Activated CD4-positive, alpha-beta T cell treated with anti-CD3 and anti-CD28 coated beads, Interleukin-10, Interleukin-2, amounts not matched to agents 100 ng/mL and 50 ng/mL, durations not matched to agents 16 hours and 8 hours (primary cell): ENCODE measurements around the gene SPTB.

Experiments used
- DNase-seq: peaks from one replicate; pipeline ENCODE4 v3.0.0-alpha.2; 2020

Gene SPTB

GRCh38 chr14:64723691-64724577 is 155.8 kb downstream of the SPTB start:
- DNase-seq = no peak

GRCh38 chr14:64722842-64723447 is 156.8 kb downstream of the SPTB start:
- peak; percentile 29 for DNase-seq

- DNase-seq = no peak
Observed at GRCh38 chr14:64721899-64722298, 157.8 kb downstream of the SPTB start.

GRCh38 chr14:64721391-64721791 is 158.3 kb downstream of the SPTB start:
- DNase-seq = no peak

- DNase-seq = no peak
Observed at GRCh38 chr14:64720131-64720576, 159.6 kb downstream of the SPTB start.

DNA sequence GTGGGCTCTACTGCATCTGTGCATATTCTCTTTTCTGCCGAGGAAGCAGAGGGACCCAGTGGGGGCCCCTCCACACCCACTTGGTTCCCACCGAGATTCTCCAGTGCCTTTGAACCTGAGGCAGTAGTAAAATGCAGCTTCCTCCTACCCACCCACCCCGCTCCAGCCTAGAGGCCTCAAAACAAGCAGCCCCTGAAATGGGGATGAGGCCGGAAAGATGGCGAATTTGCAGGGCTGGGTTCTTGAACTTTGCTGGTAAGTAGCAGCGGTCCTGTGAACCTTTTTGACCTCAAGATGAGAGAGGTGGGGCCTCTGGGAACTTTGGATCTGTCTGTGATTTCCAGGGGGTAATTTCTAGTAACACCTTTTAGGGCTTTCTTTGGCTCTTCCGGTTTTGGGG is 160.1 kb downstream of the SPTB start:
- DNase-seq = no peak

- no peak for DNase-seq
Observed at GRCh38 chr14:64718762-64719161, 160.9 kb downstream of the SPTB start.

DNA sequence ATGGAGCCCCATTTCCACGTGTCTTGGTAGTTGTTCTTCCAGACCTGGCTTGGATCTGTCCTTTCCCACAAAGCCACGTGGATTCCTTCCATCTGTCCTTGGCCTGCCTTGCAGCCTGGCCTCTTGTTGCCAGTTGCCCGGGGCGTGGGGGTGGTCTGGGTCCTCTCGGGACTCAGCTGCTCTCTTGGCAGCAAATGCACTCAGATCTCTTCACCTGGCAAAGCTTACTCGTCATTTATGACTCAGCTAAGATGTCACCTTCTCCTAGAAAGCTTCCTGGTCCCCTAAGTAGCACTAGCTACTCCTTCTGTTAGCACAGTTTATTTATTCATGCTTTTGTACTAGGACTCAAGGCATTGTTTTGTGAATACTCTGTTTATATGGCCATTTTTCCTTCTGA is 161.8 kb downstream of the SPTB start:
- no peak for DNase-seq

DNA sequence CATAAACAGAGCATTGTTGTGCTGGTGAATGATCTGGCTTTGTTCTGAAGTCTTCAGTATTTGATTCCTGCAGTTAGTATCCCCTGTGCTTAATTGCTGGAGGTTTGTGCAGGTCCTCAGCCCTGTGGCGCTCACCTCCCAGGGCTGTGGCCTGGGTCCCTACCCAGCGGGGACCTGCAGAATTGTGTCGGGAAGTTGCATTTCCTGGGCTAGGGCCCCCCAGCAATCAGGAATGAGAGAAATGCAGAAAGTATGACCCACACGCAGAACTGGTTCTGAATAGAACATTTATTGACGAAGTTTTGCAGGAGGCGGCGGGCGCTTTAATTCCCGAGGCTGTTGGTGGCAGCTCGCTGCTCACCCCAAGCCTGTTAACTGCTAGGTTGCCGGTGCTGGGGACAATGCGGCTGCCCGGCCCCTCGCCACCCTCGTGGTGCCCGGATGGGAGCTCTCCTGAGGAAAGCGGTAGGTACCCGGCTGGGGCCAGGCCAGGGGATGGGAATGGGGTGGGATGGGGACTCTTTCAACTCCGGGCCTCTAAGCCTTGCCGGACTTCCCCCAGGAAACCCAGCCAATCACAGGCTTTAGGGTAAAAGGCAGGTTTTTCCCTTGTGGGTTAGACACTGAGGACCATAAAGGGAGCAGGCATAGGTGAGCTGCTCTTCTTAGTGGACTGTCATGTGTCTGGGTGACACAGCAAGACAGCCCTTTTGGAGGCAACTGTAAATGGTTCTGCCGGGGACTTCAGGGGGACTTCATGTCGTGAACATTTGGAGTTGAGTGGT is 163.9 kb downstream of the SPTB start:
- no peak for DNase-seq

GRCh38 chr14:64715146-64715627 is 164.5 kb downstream of the SPTB start:
- no peak for DNase-seq

DNA sequence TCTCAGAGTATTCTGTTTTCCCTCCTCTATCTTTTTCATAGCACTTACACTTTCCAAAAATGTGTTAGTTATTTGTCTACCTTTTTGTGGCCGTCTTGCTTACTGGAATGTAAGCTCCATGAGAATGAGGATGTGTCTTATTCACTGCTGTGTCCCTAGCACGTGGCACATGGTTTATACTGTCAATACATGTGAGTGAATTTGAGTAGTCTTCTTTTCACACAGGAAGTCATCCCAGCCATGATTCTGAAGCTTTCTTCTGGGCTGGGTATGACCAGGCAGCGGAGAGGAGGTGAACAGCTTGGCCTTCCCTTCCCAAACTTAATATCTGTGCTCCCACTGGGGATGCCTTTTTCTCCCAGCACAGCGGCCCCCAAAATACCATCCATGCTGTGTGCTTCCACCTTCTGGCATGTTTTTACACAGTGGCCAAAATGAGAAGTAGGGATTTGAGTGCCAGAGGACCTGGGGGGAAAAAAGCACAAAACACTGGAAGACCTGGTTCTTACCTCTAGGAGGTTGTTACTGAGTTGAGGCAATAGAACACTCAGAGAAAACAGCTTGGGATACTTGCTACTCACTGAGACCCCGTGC is 165.2 kb downstream of the SPTB start:
- DNase-seq = no peak

DNA sequence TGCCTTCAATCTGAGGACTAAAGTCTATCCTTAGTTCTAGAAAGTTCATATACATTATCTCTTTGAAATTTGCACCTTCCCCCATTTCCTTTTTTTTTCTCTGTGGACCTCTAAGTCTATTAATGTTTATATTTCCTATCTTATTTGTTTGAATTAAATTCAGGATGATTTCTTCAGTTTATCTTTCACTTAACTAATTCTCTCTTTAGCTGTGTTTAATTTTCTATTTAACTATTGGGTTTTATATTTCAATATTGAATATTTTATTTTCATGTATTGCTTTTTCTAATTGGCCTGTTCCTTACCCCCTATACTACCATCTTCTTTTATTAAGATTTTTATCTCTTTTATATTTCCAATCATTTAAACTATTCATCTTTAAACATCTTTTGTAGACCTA is 166.0 kb downstream of the SPTB start:
- no peak for DNase-seq

- DNase-seq = no peak
Observed at GRCh38 chr14:64711039-64711438, 168.7 kb downstream of the SPTB start.

GRCh38 chr14:64709126-64709525 is 170.6 kb downstream of the SPTB start:
- DNase-seq = no peak

DNA sequence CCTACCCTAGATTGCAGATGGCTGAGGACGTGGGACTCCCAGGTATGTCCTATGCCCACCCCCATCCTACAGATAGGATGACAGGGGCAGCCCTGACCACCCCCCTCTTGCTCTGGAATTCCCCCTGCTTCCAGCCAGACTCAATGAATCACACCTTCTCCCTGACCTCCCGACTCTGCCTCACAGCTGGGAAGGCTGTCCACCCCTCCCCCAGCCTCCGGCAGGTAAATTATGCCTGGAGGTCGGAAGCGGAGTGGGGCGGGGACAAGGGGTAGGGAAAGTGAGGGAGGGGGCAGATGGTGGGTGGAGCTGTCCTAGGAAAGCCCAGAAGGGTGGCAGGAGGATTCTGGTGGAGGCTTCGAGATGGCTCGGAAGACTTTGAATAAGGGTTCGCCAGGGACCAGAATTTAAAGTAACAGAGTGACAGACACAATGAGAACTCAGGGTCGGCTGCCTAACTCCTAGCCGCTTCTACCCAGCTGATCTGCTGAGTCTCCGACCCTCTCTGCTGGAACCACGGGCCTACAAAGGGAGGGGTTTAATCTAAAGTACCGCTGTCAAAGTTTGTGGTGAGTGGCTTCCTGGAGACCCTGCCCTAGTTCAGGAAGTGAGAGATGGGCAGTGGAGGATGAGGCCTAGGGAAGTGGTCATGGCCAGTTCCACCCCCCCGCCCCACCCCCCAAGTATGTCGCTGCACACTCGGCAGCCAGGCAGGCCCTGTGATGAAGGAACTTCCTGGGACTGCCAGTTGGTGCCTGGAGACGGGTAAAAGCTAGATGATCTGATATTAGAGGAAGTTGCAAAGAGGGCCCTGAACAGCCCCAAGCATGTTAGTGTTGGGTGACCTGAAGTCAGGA is 171.3 kb downstream of the SPTB start:
- DNase-seq = peak; percentile 36

DNA sequence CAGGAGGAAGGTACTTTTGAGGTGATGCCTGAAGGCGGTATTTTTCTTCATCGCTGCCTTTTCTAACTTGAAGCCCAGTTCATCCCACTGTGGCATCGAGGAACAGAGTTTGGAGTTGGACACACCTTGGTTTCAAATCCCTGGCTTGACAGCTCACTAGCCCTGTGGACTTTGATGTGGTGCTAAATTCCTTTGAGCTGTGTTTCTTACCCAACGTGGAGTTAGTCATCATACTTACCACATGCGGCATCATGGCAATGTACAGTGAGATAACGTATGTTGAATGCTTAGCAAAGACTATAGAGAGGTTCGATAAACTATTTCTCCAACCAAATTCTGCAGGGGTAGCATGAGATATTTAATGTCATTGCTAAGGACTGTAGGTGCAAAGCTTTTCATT is 172.0 kb downstream of the SPTB start:
- DNase-seq = no peak

DNA sequence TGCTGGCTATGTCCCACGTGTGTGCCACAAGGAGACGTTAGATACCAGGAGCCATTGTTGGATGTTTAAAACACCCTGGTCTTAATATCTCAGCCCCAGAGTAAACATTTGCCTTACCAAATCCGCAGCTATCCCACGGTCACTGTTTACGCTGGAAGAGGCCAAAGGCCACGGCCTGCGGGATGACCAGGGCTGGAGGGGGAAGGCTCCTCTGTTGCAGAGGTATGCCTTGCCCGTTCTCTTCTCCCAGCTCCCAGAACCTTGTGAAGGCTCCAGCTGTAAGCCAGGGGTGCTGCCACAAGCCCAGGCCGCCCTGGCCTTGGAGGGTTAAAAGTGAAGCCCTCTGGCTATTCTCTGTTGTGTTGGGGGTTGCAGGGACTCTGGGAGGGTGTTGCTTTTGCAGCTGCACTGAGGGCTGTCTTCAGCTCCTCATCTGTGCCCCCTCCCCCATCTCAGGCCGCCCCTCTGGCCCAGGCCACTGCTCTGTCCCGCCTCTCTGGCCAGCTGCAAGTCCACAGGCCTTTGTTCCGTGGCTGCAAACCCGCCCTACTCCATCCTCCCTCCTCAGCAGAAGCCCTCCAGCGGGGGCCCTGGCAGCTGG is 173.0 kb downstream of the SPTB start:
- DNase-seq = no peak

GRCh38 chr14:64706119-64706592 is 173.6 kb downstream of the SPTB start:
- DNase-seq = no peak

- no peak for DNase-seq
Observed at GRCh38 chr14:64705381-64706118, 174.2 kb downstream of the SPTB start.

DNA sequence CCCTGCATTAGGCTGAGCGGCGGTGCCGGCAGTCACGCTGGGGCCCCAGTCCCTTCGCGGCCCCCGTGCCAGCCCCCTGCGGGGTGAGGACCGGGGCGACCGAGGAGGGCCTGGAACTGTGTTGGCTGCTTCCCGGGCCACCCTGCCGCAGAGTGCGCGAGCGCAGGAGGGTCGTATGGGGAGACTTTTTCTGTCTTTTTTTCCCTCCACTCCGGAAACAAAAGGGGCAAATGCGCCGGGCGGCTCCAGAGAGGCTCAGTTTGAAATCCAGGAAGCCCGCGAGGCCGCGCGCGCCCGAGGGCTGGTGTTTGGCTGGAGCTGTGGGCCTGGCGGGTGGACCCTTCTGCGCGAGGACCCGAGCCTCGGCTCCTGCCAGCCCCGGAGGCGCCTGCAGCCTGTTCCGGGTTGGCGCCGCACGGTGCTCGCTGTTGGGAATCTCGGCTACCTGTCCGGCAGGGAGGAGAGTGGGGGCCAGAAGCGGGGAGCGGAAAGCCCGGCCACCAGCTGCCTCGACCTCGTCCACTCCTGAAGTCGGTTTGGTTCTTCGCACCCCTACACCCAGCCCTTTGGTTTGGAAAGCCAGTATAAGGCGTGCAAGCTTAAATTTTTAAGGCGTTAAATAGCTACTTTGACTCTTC is 174.8 kb downstream of the SPTB start:
- no peak for DNase-seq
